ENCODE results near the gene EXOC3L1. TPM values are rescaled to one million over a fixed set of nuclear protein-coding genes. Genes with fewer than 3 reads are reported as not detected.

The EXOC3L1 gene
- polyA plus RNA-seq, 2 of the 4 experiments (the other 2 are of a cell fraction) = 0.06 TPM; not detected in 1

DNA sequence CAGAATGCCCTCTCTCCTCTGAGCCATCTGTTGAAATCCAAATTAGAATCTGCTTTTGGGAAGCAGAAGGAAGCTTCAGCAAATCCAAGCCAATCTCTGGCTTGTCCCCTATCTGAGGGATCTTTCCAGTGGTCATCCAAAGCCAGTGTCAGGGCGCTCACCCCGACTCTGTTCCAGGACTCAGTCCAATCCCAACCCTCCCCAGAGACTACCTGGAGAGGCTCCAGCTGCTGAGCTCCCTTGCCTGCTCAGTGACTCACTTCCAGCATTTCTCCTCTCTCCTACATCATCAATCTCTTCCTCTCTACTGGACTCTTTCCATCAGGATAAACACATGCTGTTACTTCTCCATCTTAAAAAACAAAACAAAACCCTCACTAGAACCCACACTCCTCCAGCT lies 8.6 kb downstream of the EXOC3L1 start:
- ChIA-PET CTCF (interaction anchor here (0.6 to 10.7 kb wide), 8 partner anchors 9 to 229 kb away, joined by 3 to 162 read pairs (median 4); partner anchors contain the start of genes B3GNT9 and NOL3), POLR2A (interaction anchor here (0.7 to 1.0 kb wide), 2 partner anchors 11 to 67 kb away, joined by 4 to 5 read pairs; partner anchors contain the start of genes NOL3 and SLC9A5)
- WGBS (ENCODE audit: missing lambda C conversion rate) = 68% methylated on average over 2 of the region's 2 CpGs
- no peak overlapping the region for H3K4me2 ChIP-seq
- DNase-seq (ENCODE audit: low read depth in 1 of 2, low spot score in 1 of 2) (no peak), FAIRE-seq (no peak), ATAC-seq (no peak)
- H3K4me1 ChIP-seq = peaks cover 33% of the 10 kb centered on the region
- TF ChIP-seq, protein P1, sequence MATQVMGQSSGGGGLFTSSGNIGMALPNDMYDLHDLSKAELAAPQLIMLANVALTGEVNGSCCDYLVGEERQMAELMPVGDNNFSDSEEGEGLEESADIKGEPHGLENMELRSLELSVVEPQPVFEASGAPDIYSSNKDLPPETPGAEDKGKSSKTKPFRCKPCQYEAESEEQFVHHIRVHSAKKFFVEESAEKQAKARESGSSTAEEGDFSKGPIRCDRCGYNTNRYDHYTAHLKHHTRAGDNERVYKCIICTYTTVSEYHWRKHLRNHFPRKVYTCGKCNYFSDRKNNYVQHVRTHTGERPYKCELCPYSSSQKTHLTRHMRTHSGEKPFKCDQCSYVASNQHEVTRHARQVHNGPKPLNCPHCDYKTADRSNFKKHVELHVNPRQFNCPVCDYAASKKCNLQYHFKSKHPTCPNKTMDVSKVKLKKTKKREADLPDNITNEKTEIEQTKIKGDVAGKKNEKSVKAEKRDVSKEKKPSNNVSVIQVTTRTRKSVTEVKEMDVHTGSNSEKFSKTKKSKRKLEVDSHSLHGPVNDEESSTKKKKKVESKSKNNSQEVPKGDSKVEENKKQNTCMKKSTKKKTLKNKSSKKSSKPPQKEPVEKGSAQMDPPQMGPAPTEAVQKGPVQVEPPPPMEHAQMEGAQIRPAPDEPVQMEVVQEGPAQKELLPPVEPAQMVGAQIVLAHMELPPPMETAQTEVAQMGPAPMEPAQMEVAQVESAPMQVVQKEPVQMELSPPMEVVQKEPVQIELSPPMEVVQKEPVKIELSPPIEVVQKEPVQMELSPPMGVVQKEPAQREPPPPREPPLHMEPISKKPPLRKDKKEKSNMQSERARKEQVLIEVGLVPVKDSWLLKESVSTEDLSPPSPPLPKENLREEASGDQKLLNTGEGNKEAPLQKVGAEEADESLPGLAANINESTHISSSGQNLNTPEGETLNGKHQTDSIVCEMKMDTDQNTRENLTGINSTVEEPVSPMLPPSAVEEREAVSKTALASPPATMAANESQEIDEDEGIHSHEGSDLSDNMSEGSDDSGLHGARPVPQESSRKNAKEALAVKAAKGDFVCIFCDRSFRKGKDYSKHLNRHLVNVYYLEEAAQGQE (IDR thresholded peaks at IDR 0.05) = no peak
- TF ChIP-seq ZSCAN20 (CRISPR knock-in tag; IDR thresholded peaks at IDR 0.05) (no peak), TFCP2L1 (CRISPR knock-in tag; IDR thresholded peaks at IDR 0.05) (no peak), HEYL (CRISPR knock-in tag; IDR thresholded peaks at IDR 0.05) (no peak), MAFK (IDR thresholded peaks at IDR 0.05; ENCODE audit: partially characterized antibody) (no peak), KDM1A (IDR thresholded peaks at IDR 0.05; ENCODE audit: low read depth) (no peak), FOSL2 (IDR thresholded peaks at IDR 0.05) (no peak), FOSL2 (CRISPR knock-in tag; IDR thresholded peaks at IDR 0.05) (no peak), HDAC2 (IDR thresholded peaks at IDR 0.05) (no peak), HOXB13 (CRISPR knock-in tag; IDR thresholded peaks at IDR 0.05; ENCODE audit: low read depth) (no peak), NFE2L2 (conservative IDR thresholded peaks at IDR 0.05; ENCODE audit: low read length) (no peak), KDM5A (IDR thresholded peaks at IDR 0.05) (no peak), ZNF302 (CRISPR knock-in tag; IDR thresholded peaks at IDR 0.05) (no peak), BCL3 (IDR thresholded peaks at IDR 0.05) (no peak), TP53 (CRISPR knock-in tag; IDR thresholded peaks at IDR 0.05) (no peak), CHD2 (IDR thresholded peaks at IDR 0.05; ENCODE audit: low read length, partially characterized antibody) (no peak), PHF8 (IDR thresholded peaks at IDR 0.05; ENCODE audit: borderline replicate concordance, low read depth) (no peak)
- TF ChIP-seq, protein P2, sequence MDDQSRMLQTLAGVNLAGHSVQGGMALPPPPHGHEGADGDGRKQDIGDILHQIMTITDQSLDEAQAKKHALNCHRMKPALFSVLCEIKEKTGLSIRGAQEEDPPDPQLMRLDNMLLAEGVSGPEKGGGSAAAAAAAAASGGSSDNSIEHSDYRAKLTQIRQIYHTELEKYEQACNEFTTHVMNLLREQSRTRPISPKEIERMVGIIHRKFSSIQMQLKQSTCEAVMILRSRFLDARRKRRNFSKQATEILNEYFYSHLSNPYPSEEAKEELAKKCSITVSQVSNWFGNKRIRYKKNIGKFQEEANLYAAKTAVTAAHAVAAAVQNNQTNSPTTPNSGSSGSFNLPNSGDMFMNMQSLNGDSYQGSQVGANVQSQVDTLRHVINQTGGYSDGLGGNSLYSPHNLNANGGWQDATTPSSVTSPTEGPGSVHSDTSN (IDR thresholded peaks at IDR 0.05) = no peak
- no peaks in the 10 kb centered on the region for H3K9me3 ChIP-seq
- no peak overlapping the region for H3K27ac ChIP-seq
- H3K4me3 ChIP-seq = no peak overlapping the region

GRCh38 chr16:67180166-67180565 lies 9.8 kb downstream of the EXOC3L1 start:
- no peak overlapping the region for H3K4me2 ChIP-seq
- no peaks in the 10 kb centered on the region for H3K9me3 ChIP-seq
- ATAC-seq (no peak), DNase-seq (ENCODE audit: low read depth in 1 of 2, low spot score in 1 of 2) (no peak), FAIRE-seq (no peak)
- peaks cover 27% of the 10 kb centered on the region for H3K4me1 ChIP-seq
- CTCF ChIA-PET = interaction anchor here (1.1 kb wide), 1 partner anchor 25 kb away, joined by 5 read pairs; no protein-coding TSS in a partner anchor
- no peak overlapping the region for H3K27ac ChIP-seq
- WGBS (ENCODE audit: missing lambda C conversion rate) = 82% methylated on average over 11 of the region's 16 CpGs
- POLR2A ChIA-PET = no interaction called here
- no peak overlapping the region for H3K4me3 ChIP-seq
- no peak for TF ChIP-seq RAD21 (conservative IDR thresholded peaks at IDR 0.05 in 1 of 2, IDR thresholded peaks at IDR 0.05 in 1 of 2)
- TF ChIP-seq RCOR1 (IDR thresholded peaks at IDR 0.05; ENCODE audit: low read depth, low read length) = no peak
- no peak for TF ChIP-seq KDM5A (IDR thresholded peaks at IDR 0.05)
- no peak for TF ChIP-seq GATA3 (IDR thresholded peaks at IDR 0.05; ENCODE audit: borderline replicate concordance)
- no peak for TF ChIP-seq EHMT2 (IDR thresholded peaks at IDR 0.05; ENCODE audit: low read depth)
- no peak for TF ChIP-seq HEYL (CRISPR knock-in tag; IDR thresholded peaks at IDR 0.05)
- no peak for TF ChIP-seq JUN (IDR thresholded peaks at IDR 0.05)
- TF ChIP-seq EP300 (IDR thresholded peaks at IDR 0.05) = no peak
- TF ChIP-seq FOSB (CRISPR knock-in tag; IDR thresholded peaks at IDR 0.05) = no peak
- TF ChIP-seq ESRRA (IDR thresholded peaks at IDR 0.05; ENCODE audit: borderline replicate concordance, low read length) = no peak
- TF ChIP-seq NPAS2 (CRISPR knock-in tag; IDR thresholded peaks at IDR 0.05; ENCODE audit: borderline replicate concordance) = no peak
- TF ChIP-seq ELK1 (IDR thresholded peaks at IDR 0.05; ENCODE audit: low read depth, low read length) = no peak
- TF ChIP-seq JUNB (IDR thresholded peaks at IDR 0.05) = no peak
- no peak for TF ChIP-seq HOXA7 (CRISPR knock-in tag; IDR thresholded peaks at IDR 0.05)
- TF ChIP-seq NFE2L2 (conservative IDR thresholded peaks at IDR 0.05; ENCODE audit: low read length) = no peak
- TF ChIP-seq RNF2 (IDR thresholded peaks at IDR 0.05; ENCODE audit: borderline replicate concordance, low read depth) = no peak
- TF ChIP-seq RFX5 (IDR thresholded peaks at IDR 0.05) = no peak
- TF ChIP-seq KDM1A (IDR thresholded peaks at IDR 0.05; ENCODE audit: low read depth) = no peak
- no peak for TF ChIP-seq USF2 (IDR thresholded peaks at IDR 0.05)

Data from A549 (cell line).